NOMO-1 (cell line): ENCODE data around the gene CASTOR2.
A peak's percentile ranks its signal among the peaks of the same experiment; 100 is the strongest.
"Not testable (repeated sequence)": the region's sequence is repeated elsewhere in the genome, so short reads cannot be mapped to it uniquely, and the experiment has no call there.

Experiments used
- DNase-seq, 2 experiments: peaks; one replicate each; lab custom pipeline; 2025; ENCODE audit not compliant: unreplicated experiment in 2 of 2; lab: John Stamatoyannopoulos, UW

CASTOR2 gene

GRCh38 chr7:74994869-74995543 is 30.5 kb downstream of the CASTOR2 start:
- DNase-seq: not testable (repeated sequence)

GRCh38 chr7:74996361-74996760 is 31.9 kb downstream of the CASTOR2 start:
- DNase-seq: not testable (repeated sequence)

GRCh38 chr7:74997811-74998210 is 33.3 kb downstream of the CASTOR2 start:
- DNase-seq: not testable (repeated sequence)

- DNase-seq: not testable (repeated sequence)
Measured at GRCh38 chr7:75001356-75001755, 36.9 kb downstream of the CASTOR2 start.

- peak; percentile 49 to 63 for DNase-seq
Measured at GRCh38 chr7:75010036-75010435, 45.5 kb downstream of the CASTOR2 start.

- DNase-seq: no peak
Measured at GRCh38 chr7:75017832-75018231, 53.3 kb downstream of the CASTOR2 start.

GRCh38 chr7:75018570-75019364 is 54.3 kb downstream of the CASTOR2 start:
- no peak for DNase-seq

- DNase-seq: no peak
Measured at GRCh38 chr7:75019800-75020199, 55.3 kb downstream of the CASTOR2 start.

GRCh38 chr7:75024922-75025321 is 60.4 kb downstream of the CASTOR2 start:
- DNase-seq: no peak

- DNase-seq: no peak
Measured at GRCh38 chr7:75028299-75028698, 63.8 kb downstream of the CASTOR2 start.

- DNase-seq: no peak
Measured at GRCh38 chr7:75033064-75033463, 68.6 kb downstream of the CASTOR2 start.

GRCh38 chr7:75033826-75034225 is 69.3 kb downstream of the CASTOR2 start:
- no peak for DNase-seq

GRCh38 chr7:75038508-75038907 is 74.0 kb downstream of the CASTOR2 start:
- no peak for DNase-seq

- no peak for DNase-seq
Measured at GRCh38 chr7:75039166-75039565, 74.7 kb downstream of the CASTOR2 start.

GRCh38 chr7:75039709-75040108 is 75.2 kb downstream of the CASTOR2 start:
- DNase-seq: no peak

- no peak for DNase-seq
Measured at GRCh38 chr7:75040512-75040911, 76.0 kb downstream of the CASTOR2 start.

- no peak for DNase-seq
Measured at GRCh38 chr7:75042286-75042685, 77.8 kb downstream of the CASTOR2 start.

GRCh38 chr7:75042831-75043703 is 78.6 kb downstream of the CASTOR2 start:
- no peak for DNase-seq

- no peak for DNase-seq
Measured at GRCh38 chr7:75045881-75046280, 81.4 kb downstream of the CASTOR2 start.

GRCh38 chr7:75048435-75049379 is 84.2 kb downstream of the CASTOR2 start:
- no peak for DNase-seq
